HG02759 (cell line): Measurements from ENCODE around the gene LDHB.
"Not testable (repeated sequence)": the region's sequence is repeated elsewhere in the genome, so short reads cannot be mapped to it uniquely, and the experiment has no call there.

Source experiments
- ATAC-seq: cut with Tn5 transposase; IDR thresholded peaks from one replicate; pipeline ENCODE4 v1.9.1; 2021; ENCODE audit warnings: mild to moderate bottlenecking, moderate library complexity; ENCODE audit not compliant: unreplicated experiment

The LDHB gene

GRCh38 chr12:21614506-21614905 lies 43.1 kb downstream of the LDHB start:
- ATAC-seq = no peak

- ATAC-seq = no peak
Measured at GRCh38 chr12:21613931-21614330, 43.7 kb downstream of the LDHB start.

GRCh38 chr12:21608196-21608595 lies 49.4 kb downstream of the LDHB start:
- no peak for ATAC-seq

- ATAC-seq = no peak
Measured at GRCh38 chr12:21607701-21608100, 49.9 kb downstream of the LDHB start.

GRCh38 chr12:21606175-21606574 lies 51.5 kb downstream of the LDHB start:
- no peak for ATAC-seq

- no peak for ATAC-seq
Measured at GRCh38 chr12:21604245-21605101, 53.2 kb downstream of the LDHB start, which contains the start of gene GYS2. Gene GYS2 (minus strand): TSS chr12:21604847. CDS start chr12:21604592, 255 bp downstream.

- ATAC-seq = no peak
Measured at GRCh38 chr12:21602774-21603173, 54.9 kb downstream of the LDHB start.

- no peak for ATAC-seq
Measured at GRCh38 chr12:21600196-21600595, 57.4 kb downstream of the LDHB start.

- ATAC-seq = no peak
Measured at GRCh38 chr12:21599143-21599999, 58.3 kb downstream of the LDHB start.

GRCh38 chr12:21598651-21599050 lies 59.0 kb downstream of the LDHB start:
- ATAC-seq = no peak

GRCh38 chr12:21595356-21595755 lies 62.3 kb downstream of the LDHB start:
- not testable (repeated sequence) for ATAC-seq

- no peak for ATAC-seq
Measured at GRCh38 chr12:21585485-21585884, 72.2 kb downstream of the LDHB start.
